Measurements from ENCODE around the gene SLC6A3.

DNA sequence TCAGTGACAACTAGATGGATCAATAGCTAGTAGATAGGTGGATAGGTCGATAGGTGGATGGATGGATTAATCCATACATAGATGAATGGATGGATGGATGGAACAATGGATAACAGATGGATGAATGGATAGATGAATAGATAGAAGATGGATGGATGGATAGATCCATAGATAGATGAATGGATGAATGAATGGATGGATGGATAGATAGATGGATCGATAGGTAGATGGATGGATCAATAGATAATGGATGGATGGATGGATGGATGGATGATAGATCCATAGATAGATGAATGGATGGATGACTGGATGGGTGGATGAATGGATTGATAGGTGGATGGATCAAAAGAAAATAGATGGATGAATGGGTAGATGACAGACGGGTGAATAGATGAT, 5.1 kb downstream of the SLC6A3 start:
- TF ChIP-seq POLR2AphosphoS5 (IDR thresholded peaks at IDR 0.05; ENCODE audit: low read depth, low read length) (no peak), TAF1 (IDR thresholded peaks at IDR 0.05; ENCODE audit: borderline replicate concordance, insufficient read depth, low read length) (no peak), FOXP2 (optimal IDR thresholded peaks at IDR 0.05; ENCODE audit: borderline replicate concordance, extremely low read depth, extremely low read length, insufficient read depth) (no peak), SIN3A (IDR thresholded peaks at IDR 0.05; ENCODE audit: borderline replicate concordance, insufficient read depth, low read length) (no peak)
- TF ChIP-seq, protein P1, sequence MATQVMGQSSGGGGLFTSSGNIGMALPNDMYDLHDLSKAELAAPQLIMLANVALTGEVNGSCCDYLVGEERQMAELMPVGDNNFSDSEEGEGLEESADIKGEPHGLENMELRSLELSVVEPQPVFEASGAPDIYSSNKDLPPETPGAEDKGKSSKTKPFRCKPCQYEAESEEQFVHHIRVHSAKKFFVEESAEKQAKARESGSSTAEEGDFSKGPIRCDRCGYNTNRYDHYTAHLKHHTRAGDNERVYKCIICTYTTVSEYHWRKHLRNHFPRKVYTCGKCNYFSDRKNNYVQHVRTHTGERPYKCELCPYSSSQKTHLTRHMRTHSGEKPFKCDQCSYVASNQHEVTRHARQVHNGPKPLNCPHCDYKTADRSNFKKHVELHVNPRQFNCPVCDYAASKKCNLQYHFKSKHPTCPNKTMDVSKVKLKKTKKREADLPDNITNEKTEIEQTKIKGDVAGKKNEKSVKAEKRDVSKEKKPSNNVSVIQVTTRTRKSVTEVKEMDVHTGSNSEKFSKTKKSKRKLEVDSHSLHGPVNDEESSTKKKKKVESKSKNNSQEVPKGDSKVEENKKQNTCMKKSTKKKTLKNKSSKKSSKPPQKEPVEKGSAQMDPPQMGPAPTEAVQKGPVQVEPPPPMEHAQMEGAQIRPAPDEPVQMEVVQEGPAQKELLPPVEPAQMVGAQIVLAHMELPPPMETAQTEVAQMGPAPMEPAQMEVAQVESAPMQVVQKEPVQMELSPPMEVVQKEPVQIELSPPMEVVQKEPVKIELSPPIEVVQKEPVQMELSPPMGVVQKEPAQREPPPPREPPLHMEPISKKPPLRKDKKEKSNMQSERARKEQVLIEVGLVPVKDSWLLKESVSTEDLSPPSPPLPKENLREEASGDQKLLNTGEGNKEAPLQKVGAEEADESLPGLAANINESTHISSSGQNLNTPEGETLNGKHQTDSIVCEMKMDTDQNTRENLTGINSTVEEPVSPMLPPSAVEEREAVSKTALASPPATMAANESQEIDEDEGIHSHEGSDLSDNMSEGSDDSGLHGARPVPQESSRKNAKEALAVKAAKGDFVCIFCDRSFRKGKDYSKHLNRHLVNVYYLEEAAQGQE (IDR thresholded peaks at IDR 0.05; ENCODE audit: insufficient read depth in 1 of 2, low read depth in 2 of 2, low read length in 2 of 2) = no peak
